T-cell (primary cell): Measurements from ENCODE around the gene ATP5MC2. TPM values are rescaled to one million over a fixed set of nuclear protein-coding genes. Genes with fewer than 3 reads are reported as not detected.

Experiments used
- total RNA-seq, 35 experiments: library from RNA in 6 of 35; stranded (reverse) in 6 of 35; fragments of 120-200 nt in 1 of 35; gene quantifications; one replicate each; pipeline versions ENCODE4 v1.2.1 to v1.2.4 and lab custom pipeline; 2013 to 2026

Gene ATP5MC2
- total RNA-seq, 5 donors from 2014 or later (not counting 1 experiment from before 2014, with no cell fraction given), result 223 to 283 (median 251) TPM

Other genes starting within 250 kb of the ATP5MC2 start
- gene PRR13, start 234.3 kb downstream of the ATP5MC2 start, total RNA-seq, result 100 to 1,000 TPM; 175 to 215 (median 187) TPM
- gene PCBP2, start 224.0 kb downstream of the ATP5MC2 start, total RNA-seq, result 1,000 to 10,000 TPM in 2 of 5 donors, 100 to 1,000 TPM in 3; 707 to 1,066 (median 764) TPM
- 10 to 100 TPM; 21.4 to 29.9 (median 25.9) TPM for gene MAP3K12, start 176.6 kb downstream of the ATP5MC2 start, total RNA-seq
- gene TARBP2, start 174.8 kb downstream of the ATP5MC2 start, total RNA-seq, result 10 to 100 TPM; 31.4 to 44.7 (median 39.1) TPM
- not detected for gene NPFF, start 168.6 kb downstream of the ATP5MC2 start, total RNA-seq
- 10 to 100 TPM; 18.9 to 29.6 (median 27.1) TPM for gene ATF7, start 49.7 kb downstream of the ATP5MC2 start, total RNA-seq
- gene CALCOCO1, start 51.4 kb upstream of the ATP5MC2 start, total RNA-seq, result 100 to 1,000 TPM; 118 to 162 (median 153) TPM
- not detected for gene CISTR, start 75.9 kb upstream of the ATP5MC2 start, total RNA-seq